SK-N-SH (cell line): ENCODE results near the gene KIF20B.

Source experiments
- CTCF ChIP-seq: fragments of 200-600 bp; sonication (generic); IDR thresholded peaks from 2 replicates; pipeline ENCODE4 v1.6.1; 2017; ENCODE audit warnings: antibody characterized with exemption, mild to moderate bottlenecking, moderate library complexity
- FOXM1 ChIP-seq: IDR thresholded peaks from 2 replicates; pipeline ENCODE4 v1.4.0; 2012; ENCODE audit warnings: low read depth, mild to moderate bottlenecking
- MAX ChIP-seq: IDR thresholded peaks from 2 replicates; pipeline ENCODE4 v1.4.0; 2012; ENCODE audit warnings: low read depth
- SIN3A ChIP-seq: IDR thresholded peaks from 2 replicates; pipeline ENCODE4 v1.6.1; 2012; ENCODE audit warnings: low read depth, mild to moderate bottlenecking, low read length, moderate library complexity, borderline replicate concordance
- ZBTB33 ChIP-seq: IDR thresholded peaks from 2 replicates; pipeline ENCODE4 v1.4.0; 2012; ENCODE audit warnings: low read depth, borderline replicate concordance

DNA sequence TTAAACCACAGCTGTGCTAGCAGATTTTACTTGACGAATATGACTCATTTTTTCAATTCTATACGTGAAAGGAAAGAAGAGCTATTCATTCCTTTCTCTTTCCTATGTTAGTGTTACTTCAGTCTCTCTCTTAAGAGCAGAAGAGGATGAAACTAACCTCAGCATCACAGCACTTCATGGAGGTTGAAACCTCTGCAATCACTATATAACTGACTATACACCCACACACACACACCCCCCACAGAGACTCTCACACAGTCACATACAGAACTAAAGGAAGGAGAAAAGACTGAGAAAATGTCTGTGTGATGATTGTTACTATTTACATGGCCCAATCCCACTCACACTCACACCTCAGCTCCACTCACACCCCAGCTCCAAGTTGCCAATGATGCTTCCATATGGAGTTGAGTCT, 104.2 kb downstream of the KIF20B start:
- TF ChIP-seq ZBTB33 (no peak), CTCF (no peak), MAX (no peak), SIN3A (no peak), FOXM1 (no peak)
